Peyer's patch (tissue), 4 donors: ENCODE measurements around the gene BAHCC1. TPM values are rescaled to one million over a fixed set of nuclear protein-coding genes. Genes with fewer than 3 reads are reported as not detected.

Source experiments
- DNase-seq, 3 donors: peaks; one replicate each; pipeline ENCODE4 v3.0.0-alpha.2; 2017 to 2019
- H3K27ac ChIP-seq, 4 donors: fragments of 200-600 bp; sonication (generic); one replicate each; pipeline ENCODE4 v1.5.1; 2016 to 2019
- H3K27me3 ChIP-seq, 2 donors: fragments of 200-600 bp; sonication (generic); one replicate each; pipeline ENCODE4 v1.5.1; 2019
- H3K36me3 ChIP-seq, 3 donors: fragments of 200-600 bp; sonication (generic); one replicate each; pipeline ENCODE4 v1.5.1; 2016 to 2019
- H3K4me1 ChIP-seq, 4 donors: fragments of 200-600 bp; sonication (generic); one replicate each; pipeline ENCODE4 v1.5.1; 2016 to 2019
- H3K4me3 ChIP-seq, 4 donors: fragments of 200-600 bp; sonication (generic); 1 replicate in 3 of 4; 2 replicates in 1 of 4; pipeline ENCODE4 v1.5.1; 2016 to 2019; ENCODE audit warnings: mild to moderate bottlenecking in 1 of 4
- H3K9me3 ChIP-seq, 4 donors: fragments of 200-600 bp; sonication (generic); one replicate each; pipeline ENCODE4 v1.5.1; 2016 to 2019; ENCODE audit warnings: mild to moderate bottlenecking in 1 of 4
- CTCF ChIP-seq, 6 experiments: fragments of 450-650 bp in 4 of 6; fragments of 200-600 bp in 2 of 6; sonication (generic) in 1 of 6; IDR thresholded peaks; one replicate each; pipeline ENCODE4 v1.5.1; 2017 to 2019; ENCODE audit warnings: antibody characterized with exemption in 6 of 6, mild to moderate bottlenecking in 3 of 6, moderate library complexity in 1 of 6
- POLR2A ChIP-seq, 2 donors: fragments of 450-650 bp; IDR thresholded peaks; one replicate each; pipeline ENCODE4 v1.5.1; 2017; ENCODE audit warnings: antibody characterized with exemption in 2 of 2, mild to moderate bottlenecking in 2 of 2, moderate library complexity in 2 of 2
- total RNA-seq, 4 donors: library from RNA; depleted of rRNA; stranded (reverse); fragments of >200 nt; gene quantifications; one replicate each; pipeline ENCODE4 v1.1.0, GENCODE V29; 2016

BAHCC1 gene
- total RNA-seq, 4 donors from 2014 or later = 11.6 to 43.0 (median 23.9) TPM

- H3K4me1 ChIP-seq = peaks cover 11 to 57% (median 26%) of the 10 kb centered on the region in 4 donors
- H3K36me3 ChIP-seq = no peaks in the 10 kb centered on the region
- peaks cover 0 to 5% (median 0%) of the 10 kb centered on the region in 4 donors for H3K9me3 ChIP-seq
- TF ChIP-seq POLR2A (IDR thresholded peaks at IDR 0.05) (peak in 1 of 2 donors; percentile 33), CTCF (IDR thresholded peaks at IDR 0.05) (no peak)
- peak in 2 of 3 donors; percentile 66 to 73 for DNase-seq
- no peaks in the 10 kb centered on the region for H3K27me3 ChIP-seq
- peak overlapping the region; percentile 74 to 95 (median 90) for H3K27ac ChIP-seq
- H3K4me3 ChIP-seq = peak overlapping the region; percentile 58 to 91 (median 72)
These were observed 3.0 kb downstream of the BAHCC1 start for GRCh38 chr17:81398176-81398831.

GRCh38 chr17:81398832-81399411 is 3.7 kb downstream of the BAHCC1 start:
- TF ChIP-seq POLR2A (IDR thresholded peaks at IDR 0.05) = no peak
- TF ChIP-seq CTCF (IDR thresholded peaks at IDR 0.05) = no peak
- H3K4me3 ChIP-seq = peak overlapping the region; percentile 58 to 91 (median 72)
- DNase-seq = no peak
- peak overlapping the region; percentile 74 to 95 (median 90) for H3K27ac ChIP-seq
- H3K27me3 ChIP-seq = no peaks in the 10 kb centered on the region
- H3K4me1 ChIP-seq = peaks cover 9 to 51% (median 27%) of the 10 kb centered on the region in 4 donors
- H3K36me3 ChIP-seq = no peaks in the 10 kb centered on the region
- peaks cover 0 to 5% (median 0%) of the 10 kb centered on the region in 4 donors for H3K9me3 ChIP-seq

GRCh38 chr17:81399481-81400153 is 4.4 kb downstream of the BAHCC1 start:
- Histone ChIP-seq H3K27me3 (no peaks in the 10 kb centered on the region), H3K4me1 (peaks cover 4 to 45% (median 25%) of the 10 kb centered on the region in 4 donors), H3K36me3 (no peaks in the 10 kb centered on the region), H3K9me3 (peaks cover 0 to 5% (median 0%) of the 10 kb centered on the region in 4 donors), H3K4me3 (peak overlapping the region; percentile 58 to 91 (median 72)), H3K27ac (peak overlapping the region; percentile 74 to 95 (median 90))
- peak in 1 of 6 experiments; percentile 2 for TF ChIP-seq CTCF (IDR thresholded peaks at IDR 0.05)
- TF ChIP-seq POLR2A (IDR thresholded peaks at IDR 0.05) = no peak
- DNase-seq = peak in 1 of 3 donors; percentile 73

- peak in 2 of 3 donors; percentile 66 to 74 for DNase-seq
- no peaks in the 10 kb centered on the region for H3K27me3 ChIP-seq
- peaks cover 0 to 5% (median 0%) of the 10 kb centered on the region in 4 donors for H3K9me3 ChIP-seq
- TF ChIP-seq POLR2A (IDR thresholded peaks at IDR 0.05) (no peak), CTCF (IDR thresholded peaks at IDR 0.05) (no peak)
- H3K4me1 ChIP-seq = peaks cover 0 to 43% (median 23%) of the 10 kb centered on the region in 4 donors
- peak overlapping the region; percentile 58 to 91 (median 72) for H3K4me3 ChIP-seq
- no peaks in the 10 kb centered on the region for H3K36me3 ChIP-seq
- peak overlapping the region; percentile 74 to 95 (median 90) for H3K27ac ChIP-seq
These were observed 5.1 kb downstream of the BAHCC1 start for GRCh38 chr17:81400154-81400977.
